Activated CD4-positive, alpha-beta T cell treated with anti-CD3 and anti-CD28 coated beads, Interleukin-2, amount 50 U/mL, for 4 hours (primary cell): ENCODE data around the gene GPC6.

ENCODE experiments used
- DNase-seq, 2 experiments: peaks; one replicate each; pipeline ENCODE4 v3.0.0-alpha.2; 2020

GPC6 gene

DNA sequence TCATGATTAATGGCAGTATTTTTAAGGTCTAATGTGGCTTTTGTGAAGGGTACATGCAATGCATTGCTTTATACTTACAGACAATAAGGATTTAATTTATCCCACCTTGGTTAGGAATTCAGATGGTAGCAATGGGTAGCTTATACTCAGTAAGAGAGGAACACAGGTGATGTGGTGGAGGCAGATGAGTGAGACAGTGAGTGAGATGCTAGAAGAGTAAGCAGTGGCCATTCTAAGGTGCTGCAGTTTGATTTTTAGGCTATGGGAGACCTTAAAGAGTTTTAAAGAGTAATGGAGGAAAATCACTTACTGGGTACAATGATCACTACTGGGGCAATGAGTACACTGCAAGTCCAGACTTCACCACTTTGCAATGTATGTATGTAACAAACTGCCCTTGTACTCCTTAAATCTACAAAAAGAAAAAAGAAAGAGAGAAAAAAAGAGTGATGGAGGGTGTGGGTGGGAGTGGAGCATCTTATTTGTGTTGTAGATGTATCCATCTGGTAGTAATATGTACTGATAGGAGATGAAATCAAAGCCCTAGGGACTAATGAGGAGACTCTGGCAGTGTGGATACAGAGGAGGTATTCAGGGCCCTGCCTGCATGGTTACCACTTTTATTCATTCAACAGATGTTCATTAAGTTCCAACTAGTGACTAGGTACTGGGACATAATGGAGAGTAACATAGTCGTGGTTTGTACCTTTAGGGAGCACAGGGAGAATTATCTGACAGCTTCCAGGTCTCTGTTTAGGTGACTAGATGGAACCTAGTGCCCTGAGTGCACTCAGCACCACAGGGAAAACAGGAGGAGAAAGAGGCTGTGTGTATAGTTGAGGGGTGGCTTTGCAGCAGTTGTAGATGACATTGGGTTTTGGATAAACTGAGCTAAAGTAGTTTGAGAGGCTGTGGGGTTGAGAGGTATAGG, 99.0 kb downstream of the GPC6 start:
- no peak for DNase-seq

DNA sequence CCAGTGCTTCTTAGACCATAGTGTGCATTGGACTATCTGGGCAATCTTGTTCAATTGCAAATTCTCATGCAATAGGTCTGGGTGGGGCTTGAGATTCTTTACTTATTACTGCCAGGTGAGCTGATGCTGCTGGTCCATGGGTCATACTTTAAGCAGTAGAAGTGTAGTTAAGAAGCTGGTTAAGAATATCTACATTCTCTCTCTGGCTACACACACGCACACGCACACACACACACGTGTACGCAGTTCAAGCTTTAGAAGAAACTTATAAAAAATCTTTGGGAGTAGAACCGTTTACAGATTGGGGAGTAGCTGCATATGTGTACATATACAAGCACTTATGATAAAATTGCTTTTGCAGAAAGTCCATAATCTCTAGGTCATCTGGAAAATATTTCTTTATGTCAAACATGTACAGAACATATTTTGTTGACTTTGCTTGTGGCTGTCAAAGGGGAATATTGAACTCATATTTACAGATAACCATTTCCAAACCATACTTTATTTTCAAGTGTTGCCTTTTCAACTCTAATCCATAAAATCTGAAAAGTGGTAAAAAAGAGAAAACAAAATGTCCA, 99.7 kb downstream of the GPC6 start:
- no peak for DNase-seq

DNA sequence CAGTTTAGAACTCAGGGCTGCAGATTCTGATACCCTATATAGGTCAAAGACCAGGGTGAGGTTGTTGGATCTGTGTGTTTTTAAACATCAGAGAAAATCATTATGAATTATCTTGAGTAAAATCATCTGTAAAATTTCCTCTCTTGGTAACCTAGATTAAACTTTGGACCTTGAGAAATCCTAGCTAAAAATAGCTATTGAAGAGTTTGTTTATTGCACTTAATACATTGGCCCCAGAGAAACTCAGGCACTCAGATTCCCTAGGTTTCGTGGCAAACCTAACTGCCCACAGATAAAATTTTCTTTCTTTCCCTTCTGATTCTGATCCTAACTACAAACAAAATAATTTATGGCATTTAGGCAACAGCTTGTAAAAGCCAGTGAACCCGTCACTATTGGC, 102.3 kb downstream of the GPC6 start:
- no peak for DNase-seq

DNA sequence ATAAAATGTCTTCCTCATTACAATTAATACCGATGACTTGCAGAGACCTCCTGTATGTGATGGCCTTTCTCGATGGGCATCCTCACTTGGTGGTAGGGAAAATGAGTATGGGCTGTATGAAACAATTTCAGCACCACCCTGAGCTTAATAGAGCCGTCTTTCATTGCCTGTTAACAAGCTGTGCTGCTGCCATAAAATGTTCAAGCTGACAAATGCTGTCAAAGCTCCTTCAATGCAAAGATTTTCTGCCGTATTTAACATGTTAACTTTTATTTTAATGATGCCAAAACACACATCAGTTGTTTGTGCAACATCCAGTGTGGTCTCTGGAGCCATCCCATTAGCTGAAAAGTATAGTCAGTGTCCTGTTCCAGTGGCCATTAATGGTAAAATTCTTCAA, 110.1 kb downstream of the GPC6 start:
- no peak for DNase-seq

DNA sequence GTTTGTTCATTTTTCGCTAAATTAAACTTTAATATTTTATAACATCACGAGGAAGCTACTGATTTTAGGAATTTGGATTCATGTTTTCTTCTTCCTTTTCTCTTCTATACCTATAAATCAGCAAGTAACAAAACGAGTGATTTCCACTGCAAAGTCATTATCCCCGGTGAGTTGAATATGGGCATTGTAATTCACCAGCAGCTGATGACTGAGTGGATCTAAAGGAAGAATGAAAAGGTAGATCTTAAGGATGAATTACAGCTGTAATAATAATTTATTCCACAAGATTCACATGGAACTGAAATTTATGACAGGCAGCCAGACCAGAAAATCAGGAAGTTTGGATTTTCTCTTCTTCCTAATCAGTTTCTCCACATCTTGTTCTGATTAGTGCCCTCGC, 111.4 kb downstream of the GPC6 start:
- DNase-seq: no peak

DNA sequence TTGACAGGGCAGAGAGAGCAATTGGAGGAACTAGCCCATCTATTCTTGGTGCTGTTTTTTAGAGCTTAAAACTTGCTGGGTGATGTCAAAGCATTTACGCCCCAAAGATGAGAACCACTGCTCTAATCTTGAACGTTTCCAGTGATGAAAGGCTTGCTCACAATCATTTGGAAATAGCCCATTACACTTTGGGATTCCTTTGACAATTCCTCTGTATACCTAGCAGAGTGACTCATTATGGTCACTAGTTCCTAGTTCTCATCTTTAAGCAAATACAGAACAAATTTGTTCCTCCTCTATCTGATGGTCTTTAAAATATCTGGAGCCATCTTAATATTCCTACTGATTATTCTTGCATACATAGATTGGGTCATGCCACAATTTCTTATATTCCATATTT, 112.3 kb downstream of the GPC6 start:
- DNase-seq: no peak

DNA sequence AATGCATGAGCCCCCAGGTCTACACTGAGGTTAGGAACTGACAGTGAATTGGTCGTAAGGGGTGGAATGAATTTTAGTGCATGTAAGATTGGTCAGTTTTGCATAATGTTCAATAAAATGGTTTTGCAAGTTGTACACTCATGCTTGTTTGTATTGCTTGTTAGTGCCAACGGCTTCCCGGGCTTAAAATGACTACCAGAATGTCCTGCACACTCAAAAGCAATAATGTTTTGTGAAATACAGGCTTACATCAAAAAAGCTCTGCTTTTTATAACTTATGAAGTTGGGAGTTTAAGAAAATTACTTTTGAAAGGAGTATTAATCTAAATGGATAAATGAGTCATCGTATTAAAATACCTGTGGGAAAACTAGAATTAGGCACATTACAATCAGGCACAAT, 112.9 kb downstream of the GPC6 start:
- no peak for DNase-seq

DNA sequence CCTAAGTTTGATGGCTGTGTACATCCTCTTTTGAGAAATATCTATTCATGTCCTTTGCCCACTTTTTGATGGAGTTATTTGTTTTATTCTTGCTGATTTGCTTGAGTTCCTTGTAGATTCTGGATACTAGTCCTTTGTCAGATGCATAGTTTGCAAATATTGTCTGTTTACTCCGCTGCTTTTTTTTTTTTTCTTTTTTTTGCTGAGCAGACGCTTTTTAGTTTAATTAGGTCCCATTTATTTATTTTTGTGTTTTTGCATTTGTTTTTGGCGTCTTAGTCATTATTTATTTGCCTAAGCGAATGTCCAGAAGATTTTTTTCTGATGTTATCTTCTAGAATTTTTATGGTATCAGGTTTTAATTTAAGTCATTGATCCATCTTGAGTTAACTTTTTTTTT, 114.9 kb downstream of the GPC6 start:
- no peak for DNase-seq

DNA sequence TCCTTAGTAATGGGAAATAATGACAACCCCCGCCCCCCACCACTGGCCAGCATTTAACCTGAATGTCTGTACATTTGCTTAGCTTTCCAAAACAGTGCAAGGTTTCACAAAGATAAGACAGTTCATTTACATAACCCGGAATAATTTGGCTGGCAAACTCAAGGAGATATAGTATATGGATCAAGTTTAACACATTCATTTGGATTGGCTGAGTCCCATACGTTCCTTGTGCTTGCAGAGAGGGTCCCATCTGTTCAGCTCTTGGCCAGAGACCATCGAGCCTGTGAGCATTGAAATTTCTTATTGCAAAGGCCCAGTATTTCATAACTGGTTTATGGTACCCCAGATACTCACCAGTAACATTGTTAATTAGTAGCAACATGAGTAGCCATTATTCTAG, 116.5 kb downstream of the GPC6 start:
- no peak for DNase-seq

DNA sequence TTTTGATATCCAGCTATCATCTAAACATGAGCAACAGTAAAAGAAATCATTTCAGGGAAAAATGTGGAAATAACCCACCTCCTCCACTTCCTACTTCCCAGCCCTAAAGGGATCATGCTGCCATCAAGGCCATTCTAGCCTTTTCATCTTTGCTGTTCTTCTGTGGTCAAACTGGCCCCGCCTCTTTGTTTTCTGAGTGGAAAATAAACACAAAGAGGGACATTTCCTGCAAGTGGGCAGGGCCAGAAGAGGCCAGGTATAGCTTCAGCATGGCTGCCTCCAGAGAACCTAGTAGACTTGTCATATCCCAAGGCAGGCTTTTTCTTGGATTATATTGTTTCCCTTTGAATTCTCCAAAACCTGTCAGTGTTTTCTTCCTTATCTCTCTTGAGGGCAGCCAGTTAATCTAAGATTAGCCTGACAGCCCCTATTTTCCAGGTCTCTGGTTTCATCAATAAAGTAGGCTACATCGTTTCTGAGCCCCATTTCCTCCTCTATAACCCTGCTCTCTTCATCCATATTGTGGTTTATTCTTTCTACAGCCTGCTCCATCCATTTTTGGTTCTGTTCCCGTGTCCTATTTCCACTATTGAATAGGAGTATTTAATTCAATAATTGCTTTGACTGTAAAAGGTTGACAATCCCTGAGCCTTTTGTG, 117.6 kb downstream of the GPC6 start:
- DNase-seq: no peak

DNA sequence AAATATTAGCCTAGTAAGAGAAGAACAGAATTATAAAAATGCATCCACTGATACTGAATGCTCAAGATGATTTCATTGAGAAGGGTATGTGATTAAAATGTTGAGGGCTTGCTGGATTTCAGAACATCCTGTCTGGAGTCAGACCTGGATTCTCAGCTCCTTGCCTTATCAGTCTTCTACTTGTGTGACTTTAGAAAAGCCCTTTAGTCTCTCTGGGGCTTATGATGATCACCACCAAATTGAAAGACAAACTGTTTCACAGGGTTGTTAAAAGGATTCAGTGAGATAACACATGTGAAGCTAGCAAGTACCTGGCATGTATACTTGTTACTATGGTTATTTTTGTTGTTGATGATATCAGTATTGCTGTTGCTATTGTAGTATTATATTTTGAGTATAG, 118.4 kb downstream of the GPC6 start:
- DNase-seq: no peak

DNA sequence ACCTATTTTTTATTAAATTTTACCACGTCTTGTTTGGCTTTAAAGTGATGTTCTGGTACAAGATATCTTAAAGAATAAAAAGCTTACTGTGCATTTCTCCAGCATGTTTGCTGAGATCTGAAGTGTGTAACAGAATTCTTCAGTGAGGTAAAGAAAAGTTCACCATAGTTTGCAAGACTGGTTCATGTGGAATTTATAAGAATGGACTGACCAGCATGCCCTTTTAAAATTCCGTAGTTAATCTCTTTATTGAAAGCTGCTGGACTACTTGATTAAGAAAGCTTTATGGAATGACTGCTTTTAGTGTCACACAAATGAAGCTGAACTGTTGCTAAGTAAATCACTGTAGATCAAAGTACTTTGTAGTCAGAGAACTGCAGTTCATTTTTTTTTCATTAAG, 119.2 kb downstream of the GPC6 start:
- no peak for DNase-seq

DNA sequence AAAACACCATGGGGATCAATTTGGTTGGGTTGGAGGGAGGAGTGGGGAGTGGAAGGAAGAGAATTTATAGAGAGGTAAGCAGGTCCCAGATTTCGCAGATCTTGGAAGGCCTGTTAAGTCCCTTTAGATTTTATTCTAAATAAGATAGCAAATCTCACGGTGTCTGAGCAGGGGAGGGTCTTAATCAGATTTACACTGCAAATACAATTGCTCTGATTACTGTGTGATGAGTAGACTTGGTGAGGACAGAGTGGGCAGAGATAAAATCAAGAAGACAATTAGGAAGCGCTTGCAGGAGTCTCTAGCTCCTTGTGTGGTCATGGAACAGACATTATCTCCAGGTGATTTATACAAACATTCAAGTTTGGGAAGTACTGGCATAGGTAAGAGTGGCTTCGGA, 126.0 kb downstream of the GPC6 start:
- DNase-seq: no peak

DNA sequence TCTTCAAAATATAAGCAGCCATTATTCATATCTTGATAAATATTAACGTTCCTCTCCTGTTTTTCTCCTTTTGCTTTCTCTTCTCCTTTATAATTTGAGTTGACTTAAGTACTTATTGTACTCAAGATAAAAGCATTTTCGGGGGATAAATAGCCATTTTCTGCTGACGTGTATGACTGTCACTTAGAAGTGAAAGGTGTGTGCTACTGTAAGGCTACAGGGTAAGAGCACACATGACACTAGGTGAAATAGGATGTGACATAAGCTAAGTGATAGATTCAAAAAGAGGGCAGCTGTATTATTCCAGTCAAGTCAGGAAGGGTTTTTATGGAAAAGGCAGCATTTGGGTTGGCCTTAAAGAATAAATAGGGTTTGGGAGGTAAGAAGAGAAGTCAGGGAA, 128.5 kb downstream of the GPC6 start:
- no peak for DNase-seq

DNA sequence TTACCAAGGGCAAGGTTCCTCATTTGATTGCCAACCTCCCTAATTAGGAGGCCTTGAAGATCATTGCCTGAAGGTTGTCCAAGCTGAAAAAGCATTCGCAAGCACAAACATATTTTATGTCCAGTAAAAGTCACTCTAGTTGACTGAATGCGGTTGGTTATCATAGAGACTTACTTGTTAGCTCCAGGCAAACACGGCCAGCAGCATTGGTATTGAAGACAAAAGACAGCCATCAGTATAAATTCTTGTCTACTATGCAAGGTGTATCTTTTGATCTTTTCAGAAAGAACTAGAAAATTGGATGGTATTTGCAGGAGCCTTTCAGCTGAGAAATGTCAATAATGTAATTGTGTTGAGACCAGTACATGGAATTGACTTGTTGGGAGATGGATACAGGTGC, 129.9 kb downstream of the GPC6 start:
- DNase-seq: no peak

DNA sequence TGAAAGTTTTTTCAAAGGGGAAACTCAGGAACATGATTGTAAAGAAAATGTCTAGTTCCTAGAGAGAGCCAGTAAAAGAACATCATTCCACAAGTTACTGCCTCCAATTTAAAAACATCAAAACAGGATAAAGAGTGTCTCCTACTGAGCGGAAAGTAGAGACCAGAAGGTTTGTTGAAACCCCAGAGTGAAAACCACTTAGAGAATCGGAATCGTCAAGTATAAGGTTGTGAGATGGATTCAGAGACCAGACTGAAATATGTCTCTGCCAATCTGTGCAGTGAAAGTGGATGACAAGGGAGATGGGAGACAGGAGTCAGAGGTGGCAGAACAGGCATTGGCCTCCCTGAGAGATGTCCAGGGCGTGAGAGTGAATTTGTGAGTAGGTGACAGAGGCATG, 133.4 kb downstream of the GPC6 start:
- DNase-seq: no peak

DNA sequence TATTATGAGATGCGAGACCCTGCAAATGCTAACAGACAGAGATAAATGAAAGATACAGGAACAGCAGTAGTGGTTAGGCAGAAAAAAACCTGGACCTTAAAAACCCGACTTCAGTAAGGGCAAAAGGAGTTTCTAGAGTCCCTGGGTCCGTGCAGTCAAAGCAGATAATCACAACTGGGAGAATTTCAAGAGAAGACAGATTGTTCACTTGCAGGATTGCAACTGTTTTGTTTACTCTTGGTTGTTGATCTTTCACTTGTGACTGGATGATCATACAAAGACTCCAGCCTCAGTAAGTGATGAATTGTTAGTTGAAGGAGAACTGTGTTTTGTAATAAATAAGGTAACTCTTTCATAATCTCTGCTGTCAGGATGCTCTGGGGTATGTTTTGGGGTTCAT, 135.1 kb downstream of the GPC6 start:
- no peak for DNase-seq

DNA sequence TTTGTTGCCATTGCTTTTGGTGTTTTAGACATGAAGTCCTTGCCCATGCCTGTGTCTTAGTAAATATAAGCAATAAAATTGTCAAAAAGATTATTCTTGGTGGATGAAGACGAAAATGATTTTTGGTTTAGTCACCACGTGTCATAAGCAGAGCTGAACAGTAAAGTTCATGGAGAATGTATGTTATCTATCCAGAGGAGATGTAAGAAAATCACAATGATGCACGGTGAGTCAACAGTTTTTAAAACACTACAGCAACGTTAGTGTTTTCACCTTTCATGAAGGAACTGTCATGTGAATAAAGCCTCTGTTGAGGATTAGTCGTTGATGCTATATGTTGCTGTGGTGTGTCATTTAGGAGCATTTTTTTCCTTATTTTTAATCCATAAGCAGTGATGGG, 137.6 kb downstream of the GPC6 start:
- DNase-seq: no peak

DNA sequence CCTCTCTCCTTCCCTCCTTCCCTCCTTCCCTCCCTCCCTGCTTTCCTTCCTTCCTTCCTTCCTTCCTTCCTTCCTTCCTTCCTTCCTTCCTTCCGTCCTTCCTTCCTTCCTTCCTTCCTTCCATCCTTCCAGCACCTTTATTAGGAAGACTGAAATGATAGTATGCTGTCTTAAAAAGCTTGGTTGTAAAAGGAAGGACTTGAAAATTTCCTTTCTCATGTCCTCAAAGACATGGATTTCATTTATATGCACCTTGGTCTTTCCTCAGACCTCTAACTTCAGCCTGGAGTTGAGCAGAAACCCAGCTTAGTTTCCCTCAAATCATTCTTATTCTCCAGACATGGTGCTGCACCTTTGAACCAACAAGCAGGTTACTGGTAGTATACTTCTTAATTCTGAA, 141.7 kb downstream of the GPC6 start:
- DNase-seq: no peak

DNA sequence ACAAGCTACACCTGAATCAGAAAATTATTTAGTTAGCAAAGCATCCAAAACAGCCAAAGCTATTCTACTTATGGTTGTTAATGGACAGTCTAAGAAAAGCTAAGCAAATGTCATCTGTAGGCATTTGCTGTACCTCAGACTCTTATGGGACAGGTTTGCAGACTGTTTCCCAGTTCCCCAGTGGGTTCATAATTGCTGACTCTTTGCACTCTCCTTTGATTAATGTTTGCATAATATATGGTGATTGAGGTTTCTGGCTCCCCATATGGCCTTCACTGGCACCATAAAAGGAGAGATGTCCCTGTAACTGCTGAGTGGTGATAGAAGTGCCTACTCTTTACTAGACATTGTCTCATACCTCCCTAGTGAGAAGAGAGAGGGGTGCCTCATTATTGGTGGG, 142.1 kb downstream of the GPC6 start:
- DNase-seq: no peak

DNA sequence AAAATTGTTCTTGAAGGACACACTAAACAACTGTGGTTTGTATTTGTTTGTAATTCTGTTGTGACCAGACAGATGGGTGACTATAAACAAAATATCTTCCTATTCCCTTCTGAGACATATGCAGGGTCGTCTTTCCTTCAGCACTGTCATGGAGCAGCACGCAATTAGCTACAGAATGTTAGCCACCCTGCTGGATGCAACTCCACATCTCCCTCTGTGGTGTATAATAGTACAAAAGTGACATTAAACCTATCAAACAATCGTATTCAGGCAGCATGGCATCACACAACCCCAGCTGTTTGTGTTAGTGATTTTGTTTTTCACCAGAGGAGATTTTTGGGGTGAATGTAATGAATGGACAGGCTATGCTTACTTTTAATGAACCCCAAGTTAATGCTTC, 146.2 kb downstream of the GPC6 start:
- no peak for DNase-seq

DNA sequence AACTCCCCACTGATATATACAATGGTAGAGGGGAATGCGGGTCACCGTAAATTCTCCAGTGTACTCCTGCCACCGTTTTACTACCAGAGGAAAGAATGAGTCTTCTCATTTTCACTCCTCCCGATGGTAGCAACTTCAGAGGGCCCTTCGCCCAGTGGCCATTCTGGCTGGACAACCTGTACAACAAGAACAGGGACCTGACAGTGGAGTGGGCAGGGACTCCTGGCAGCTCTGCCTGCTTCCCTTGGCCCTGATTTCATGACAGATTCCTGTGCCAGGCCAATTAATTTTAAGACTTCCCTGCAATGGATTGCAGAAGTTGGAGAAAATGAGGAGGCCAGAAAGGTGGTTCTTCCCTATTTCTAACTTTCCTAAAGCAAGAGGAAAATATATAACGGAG, 148.9 kb downstream of the GPC6 start:
- DNase-seq: no peak

DNA sequence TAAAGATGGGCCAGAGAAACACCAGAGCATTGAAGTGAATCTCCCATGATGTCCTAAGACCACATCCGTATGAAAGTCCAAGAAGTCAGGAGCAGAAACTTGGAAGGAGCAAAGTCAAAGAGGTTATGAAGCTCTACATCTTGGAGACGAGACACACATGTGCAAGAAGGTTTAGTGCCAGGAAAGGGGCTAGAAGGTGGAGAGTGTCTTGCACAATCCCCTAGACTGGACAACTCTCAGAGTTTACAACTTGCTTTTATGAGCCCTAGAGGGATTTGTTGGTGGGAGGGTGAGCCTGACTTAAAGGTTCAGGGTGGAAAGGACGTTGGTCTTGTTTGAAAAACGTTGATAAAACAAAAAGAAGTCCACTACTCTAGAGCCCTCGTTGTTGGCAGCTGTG, 150.6 kb downstream of the GPC6 start:
- DNase-seq: no peak

DNA sequence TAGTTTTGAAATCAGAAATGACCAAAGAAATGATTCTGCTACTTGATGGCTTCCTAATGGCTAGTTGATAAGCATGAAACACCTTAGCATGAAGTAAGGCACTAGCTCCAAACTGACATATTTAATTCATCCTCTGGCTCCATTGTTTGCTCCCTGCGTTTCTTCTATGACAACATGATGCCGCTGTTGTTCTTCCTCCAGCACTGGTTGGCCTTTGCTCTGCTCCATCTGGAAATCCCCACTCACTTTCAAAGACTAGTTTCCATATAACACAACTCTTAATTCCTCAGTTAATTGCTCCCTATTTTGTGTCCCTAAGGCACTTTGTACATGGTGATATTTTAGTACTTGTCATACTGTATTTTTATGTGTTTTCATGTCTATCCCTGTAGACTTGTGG, 151.6 kb downstream of the GPC6 start:
- no peak for DNase-seq
